ENCODE results near the gene UFD1.

The UFD1 gene, protein sequence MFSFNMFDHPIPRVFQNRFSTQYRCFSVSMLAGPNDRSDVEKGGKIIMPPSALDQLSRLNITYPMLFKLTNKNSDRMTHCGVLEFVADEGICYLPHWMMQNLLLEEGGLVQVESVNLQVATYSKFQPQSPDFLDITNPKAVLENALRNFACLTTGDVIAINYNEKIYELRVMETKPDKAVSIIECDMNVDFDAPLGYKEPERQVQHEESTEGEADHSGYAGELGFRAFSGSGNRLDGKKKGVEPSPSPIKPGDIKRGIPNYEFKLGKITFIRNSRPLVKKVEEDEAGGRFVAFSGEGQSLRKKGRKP

DNA sequence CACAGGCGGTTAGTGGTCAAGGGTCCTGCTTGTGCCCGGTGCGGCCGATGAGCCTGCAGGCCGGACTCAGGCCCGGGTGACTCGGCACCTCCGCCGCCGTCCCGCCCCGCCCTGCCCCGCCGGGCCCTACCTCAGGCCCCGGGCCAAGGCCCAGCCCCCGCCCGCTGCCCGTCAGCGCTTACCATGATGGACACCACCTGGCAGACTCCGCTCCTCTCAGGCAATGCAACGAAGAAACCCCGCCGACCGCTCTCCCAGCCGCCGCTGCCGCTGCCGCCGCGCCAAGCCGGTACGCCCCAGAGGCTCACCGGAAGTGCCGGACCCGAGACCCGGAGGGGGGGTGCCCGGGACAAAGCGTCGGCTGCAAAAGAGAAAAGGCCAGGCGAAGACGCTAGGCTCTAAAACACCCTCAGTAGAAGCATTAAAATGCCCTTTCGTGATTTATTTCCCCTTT is at the start of gene UFD1:
Gene UFD1 (minus strand): TSS at position 293 of the 454 bp plus-strand sequence. CDS start 108 bp downstream, at position 185.
- peak; percentile 68 to 75 for DNase-seq

DNA sequence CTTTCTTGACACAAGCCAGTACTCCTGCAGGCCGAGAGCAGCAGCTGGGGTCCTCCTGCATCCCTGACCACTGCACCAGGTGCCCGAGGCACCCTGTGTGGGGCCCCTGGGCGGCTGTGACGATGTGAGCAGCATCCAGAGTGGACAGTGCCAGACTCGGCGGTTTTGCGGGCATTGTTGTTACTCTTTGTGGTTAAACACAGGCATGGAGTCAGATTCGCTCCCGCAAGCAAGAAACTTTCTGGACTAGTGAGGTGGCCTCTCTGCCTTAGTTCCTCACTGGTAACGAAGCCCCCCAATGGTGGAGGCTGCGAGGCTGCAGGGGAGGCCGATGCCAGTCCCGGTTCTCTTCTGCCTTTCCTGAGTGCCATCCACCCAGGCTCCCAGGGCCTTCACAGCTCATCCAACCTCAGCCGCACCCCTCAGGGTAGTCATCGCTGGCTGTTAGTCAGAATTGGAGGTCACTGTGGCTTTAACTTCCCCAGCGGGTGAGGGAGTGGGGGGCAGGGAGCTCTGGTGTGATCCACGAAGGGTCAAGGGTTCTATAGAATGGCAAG is 48.9 kb upstream of the UFD1 start:
- no peak for DNase-seq

DNA sequence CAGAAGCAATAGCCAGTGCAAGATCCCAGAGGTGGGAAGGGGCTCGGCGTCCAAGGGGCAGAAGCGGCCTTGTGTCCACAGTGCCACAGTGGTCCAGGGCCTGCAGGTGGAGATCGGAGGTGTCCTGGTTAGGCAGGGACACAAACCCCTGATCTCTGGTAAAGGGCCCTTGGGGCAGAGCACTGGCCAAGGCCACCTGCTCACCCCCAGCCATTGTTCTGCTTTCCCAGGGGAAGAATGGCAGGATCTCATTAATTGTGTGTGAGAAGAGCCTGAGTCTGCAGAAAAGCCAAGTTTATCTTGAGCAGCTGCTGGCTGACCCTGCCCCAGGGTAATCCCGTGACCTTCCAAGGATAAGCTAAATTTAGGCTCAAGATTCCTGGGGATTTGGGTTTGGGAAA is 48.3 kb upstream of the UFD1 start:
- DNase-seq = no peak

DNA sequence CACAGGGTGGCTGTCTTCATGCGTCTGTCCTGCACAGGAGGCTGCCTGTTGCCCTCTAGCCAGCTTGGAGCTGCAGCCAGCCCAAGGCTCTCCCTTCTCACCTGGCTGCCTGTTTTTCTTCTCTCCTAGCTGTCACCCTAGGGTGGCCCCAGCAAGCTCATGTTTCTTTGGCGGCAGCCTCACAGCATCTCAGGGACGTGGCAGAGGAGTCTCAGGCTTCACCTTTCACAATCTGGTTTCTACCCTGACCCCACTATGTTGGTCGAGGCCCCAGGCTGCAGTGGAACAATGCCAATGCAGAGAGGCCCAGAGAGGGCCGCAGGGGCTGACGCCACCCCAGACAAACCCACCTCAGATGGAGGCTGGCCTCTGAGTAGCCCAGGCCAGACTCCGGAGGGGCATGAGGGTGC is 47.7 kb upstream of the UFD1 start:
- DNase-seq = no peak

DNA sequence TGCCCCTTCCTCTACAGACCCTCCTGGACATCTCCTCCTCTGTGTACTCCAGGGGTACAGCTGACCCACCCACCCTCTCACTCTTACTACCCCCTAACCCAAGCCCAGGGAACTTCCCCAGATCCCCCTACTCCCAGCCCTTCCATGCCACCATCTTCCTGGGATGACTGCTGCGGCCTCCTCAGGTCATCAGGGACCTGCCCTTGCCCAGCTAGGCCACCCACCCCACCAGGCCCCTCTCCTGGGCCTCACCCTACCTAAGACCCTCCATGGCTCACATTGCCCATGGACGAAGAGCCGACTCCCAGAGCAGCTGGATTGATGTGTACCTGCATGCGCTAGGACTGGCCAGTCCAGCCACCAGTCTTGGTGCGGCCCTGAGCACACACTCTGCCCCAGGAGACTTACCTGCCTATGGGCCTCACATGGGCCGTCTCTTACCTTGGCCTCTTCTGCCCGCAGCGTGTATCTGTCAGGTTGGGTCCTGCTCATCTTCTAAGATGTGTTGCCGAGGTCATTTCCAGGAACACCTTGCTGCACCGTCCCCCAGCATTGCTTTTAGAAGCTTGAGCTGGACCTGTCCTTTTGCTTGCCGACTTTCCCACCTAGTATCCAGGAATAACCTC is 47.2 kb upstream of the UFD1 start:
- DNase-seq = no peak

DNA sequence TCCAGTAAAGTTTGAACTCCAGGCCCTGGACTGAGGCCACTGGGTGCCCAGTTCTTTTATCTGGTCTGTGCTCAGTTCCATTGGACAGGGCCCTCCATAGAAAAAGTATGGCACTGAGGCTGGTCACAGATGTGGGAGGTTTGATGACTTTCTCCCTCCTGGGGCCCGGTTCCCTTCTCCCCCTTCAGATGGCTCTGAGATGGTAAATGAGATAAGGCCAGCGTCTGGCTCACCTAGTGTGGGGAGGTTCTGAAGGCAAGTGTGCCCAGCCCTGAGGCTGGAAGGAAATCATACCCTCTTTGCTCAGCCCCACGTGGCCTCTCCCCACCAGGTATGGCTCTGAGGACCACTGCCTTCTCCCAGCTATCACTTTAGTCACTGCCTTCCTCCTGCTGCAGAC is 46.7 kb upstream of the UFD1 start:
- DNase-seq = no peak

DNA sequence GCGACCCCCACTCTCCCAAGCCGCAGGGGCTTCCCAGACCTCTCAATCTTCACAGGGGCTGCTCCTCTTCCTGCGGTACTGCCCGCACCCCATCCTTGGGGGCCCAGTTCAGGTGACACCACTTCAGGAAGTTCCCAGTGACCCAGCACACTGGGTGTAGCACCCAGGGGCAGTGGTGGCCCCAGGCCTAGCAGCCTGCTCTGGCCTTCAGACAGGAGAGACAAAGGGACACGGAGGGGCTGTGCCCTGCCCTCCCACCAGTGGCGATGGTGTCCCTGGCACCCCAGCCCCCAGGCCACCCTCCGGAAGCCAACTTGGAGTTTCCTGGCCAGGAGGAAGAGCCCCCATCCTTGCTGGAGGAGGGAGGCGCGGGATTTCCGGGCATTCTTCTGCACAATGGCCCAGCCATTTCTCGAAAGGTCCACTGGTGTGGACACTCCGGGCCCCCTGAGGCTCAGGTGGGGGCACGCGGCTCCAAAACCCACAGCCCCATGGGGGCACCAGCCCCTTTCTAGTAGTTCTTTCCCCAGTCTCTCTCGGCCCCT is 46.2 kb upstream of the UFD1 start:
- no peak for DNase-seq

DNA sequence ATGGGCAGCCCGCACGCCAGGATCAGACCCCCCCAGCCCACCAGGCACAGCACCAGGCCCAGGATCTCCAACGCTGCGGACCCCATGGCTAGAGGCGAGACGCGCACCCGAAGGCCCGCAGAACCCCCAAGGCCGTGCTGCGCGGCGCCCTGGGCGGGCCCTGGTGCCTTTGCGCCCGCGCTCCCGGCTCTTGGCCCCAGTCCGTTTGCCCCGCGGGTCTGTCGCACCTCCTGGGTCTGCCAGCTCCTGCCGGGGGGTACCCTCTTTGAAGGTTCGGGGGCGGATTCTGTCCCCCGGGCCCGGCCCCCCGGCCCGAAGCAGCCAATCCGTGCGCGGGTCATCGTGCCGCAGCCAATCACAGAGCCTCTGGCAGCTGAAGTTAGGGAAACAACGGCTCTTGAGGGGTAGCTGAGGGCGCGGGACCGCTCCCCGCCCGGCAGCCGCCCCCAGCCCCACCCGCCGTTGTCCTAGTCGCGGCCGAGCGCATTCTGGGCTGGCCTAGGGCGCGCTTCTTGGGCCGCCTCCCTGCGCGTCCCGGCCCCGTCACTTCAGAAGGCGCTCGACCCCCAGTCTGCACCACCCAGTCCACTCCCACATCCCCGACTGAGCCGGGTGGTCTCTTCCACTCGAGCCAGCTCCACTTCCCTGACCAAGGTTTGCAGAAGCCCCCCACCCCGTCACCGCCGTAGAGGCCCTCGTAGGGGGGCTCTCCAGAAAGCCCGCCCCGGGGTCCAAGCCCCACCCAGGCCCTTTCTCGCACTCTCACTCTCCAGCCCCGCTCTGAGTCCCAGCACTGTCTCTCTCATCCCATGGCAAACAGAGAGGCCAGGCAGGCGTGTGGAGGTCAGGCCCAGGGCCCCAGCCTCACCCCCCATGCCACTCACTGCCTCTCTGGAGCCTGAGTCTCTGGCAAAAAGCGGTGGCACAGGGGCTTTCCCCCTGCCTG is 45.5 kb upstream of the UFD1 start, which contains the start of gene CLDN5:
Gene CLDN5 (minus strand): TSS at position 241 of the 946 bp plus-strand sequence. CDS start 155 bp downstream, at position 86.
- no peak for DNase-seq

DNA sequence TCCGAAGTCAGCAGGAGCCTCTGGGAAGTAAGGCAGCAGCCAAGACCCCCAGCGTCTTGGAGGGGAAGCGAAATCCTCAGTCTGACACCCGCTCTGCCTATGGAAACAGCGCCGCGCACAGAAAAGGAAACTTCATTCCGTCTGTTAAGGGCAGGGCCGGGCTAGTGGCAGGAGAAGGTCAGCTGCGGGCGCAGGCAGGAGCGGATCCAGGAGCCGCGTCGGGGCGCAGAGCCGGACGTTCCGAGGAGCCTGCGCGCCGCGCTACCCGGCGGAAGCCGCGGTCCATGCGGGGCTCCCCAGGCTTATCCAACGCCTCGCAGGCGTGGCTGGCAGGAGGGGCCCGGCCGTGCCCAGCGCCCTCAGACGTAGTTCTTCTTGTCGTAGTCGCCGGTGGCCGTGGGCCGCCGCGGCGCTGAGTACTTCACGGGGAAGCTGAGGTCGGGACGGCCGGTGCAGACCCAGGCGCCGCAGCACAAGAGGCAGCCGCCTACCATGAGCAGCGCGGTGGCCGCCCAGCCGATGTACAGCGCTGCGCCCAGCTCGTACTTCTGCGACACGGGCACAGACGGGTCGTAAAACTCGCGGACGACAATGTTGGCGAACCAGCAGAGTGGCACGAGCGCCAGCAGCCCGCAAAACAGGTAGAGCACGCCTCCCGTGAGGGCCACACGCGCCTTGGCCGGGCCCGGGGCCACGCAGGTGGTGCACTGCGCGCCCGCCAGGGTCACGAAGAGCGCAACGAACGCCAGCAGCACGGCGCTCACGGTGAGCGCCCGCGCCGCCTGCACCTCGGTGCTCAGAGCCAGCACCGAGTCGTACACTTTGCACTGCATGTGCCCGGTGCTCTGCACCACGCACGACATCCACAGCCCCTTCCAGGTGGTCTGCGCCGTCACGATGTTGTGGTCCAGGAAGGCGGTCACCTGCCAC is 44.5 kb upstream of the UFD1 start:
- DNase-seq = peak in 1 of 2 donors; percentile 22

DNA sequence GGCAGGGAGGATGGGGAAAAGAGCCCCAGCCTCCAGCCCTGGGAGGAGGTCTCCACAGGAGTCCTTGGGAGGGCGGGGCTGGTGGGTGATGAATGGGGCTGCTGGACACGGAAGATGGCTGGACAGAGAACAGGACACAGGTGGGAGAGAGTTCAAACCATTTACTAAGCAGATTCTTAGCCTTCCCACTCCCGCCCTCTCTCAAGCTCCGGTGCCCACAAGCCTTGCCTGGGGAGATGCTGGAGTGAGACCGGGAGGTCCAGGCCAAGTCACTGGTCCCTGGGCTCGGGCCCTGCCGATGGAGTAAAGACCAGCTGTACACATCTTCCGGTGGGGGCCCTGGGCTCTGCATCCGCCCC is 43.9 kb upstream of the UFD1 start:
- DNase-seq = no peak

DNA sequence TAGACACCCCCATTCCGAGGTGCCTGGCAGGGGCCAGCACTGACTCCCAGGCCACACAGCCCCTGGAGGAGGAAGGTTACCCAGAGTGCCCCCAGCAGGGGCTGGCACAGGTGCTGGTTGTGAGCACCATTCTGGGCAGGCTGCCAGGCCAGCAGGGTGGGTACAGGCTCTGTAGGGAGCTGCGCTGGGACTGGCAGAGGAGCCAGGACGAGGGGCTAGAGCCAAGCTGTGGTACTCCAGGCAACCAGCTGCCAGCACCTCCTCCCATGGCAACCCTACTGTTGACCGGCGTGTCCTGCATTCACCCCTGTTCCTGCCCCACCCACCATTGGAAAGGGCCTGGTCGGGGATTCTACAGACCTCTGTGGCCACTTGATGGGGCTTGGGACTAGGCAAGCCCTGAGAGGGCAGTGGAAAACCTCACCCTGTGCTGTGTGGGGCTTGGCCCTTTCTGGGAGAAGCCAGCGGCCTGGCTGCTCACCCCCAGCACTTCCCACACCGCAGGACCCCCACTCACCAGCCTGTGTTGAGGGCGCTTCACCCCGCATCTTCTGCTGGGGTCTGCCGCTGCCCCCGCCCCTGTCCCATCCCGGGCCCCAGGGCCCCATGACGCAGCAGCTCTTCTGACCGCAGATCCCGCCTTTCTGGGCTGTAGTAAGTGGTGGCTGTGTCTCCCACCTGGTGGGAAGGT is 43.3 kb upstream of the UFD1 start:
- no peak for DNase-seq

DNA sequence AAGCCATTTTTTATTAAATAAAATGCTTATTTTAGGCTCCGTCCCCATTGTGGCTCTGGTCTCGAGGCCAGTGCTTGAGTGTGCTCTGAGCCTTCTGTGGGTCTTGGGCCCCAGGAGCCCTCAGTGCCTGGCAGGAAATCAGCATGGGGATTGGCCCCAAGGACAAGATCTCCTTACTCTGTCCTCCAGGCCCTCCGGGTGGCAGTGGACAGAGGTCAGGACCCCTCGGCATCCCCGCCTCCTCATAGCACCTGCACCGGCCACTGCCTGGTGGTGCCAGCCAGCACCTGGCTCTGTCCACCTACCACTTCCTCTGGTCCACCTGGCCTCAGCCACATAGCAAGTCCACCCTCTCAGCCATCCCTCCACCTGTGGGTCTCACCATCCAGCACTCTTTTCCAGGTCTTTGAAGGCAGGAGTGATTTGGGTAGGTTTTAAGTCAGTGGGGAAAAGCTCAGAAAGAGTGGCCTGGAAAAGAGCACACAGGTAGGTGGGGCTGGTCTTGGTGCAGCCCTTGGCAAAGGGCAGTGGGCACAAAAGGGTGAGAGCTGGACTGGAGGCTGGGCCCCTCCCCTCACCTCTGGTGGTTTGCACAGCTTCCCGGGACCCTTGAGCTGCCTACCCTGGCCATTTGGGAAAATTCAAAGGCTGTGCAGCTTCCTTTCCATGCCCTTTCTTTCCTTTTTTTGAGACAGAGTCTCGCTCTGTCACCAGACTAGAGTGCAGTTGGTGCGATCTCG is 41.7 kb upstream of the UFD1 start:
- no peak for DNase-seq

DNA sequence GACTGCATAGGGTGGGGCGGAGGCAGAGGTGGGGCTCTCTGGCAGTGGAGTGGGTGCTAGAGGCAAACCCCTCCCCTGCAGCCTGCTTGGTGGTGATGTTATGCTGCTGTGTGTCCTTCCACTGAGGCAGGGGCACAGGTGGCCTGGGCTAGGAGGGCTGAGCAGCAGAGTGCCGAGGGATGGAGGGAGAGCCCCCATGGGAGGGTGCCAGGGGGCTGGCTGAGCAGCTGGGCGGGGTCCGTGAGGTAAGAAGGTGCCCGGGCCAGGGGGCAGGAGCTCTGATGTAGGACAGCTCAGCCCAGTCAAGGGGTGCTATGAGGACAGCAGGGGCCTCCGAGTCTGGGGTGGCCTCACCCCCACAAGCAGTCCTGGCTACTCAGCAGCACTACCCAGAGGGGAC is 41.0 kb upstream of the UFD1 start:
- DNase-seq = no peak

DNA sequence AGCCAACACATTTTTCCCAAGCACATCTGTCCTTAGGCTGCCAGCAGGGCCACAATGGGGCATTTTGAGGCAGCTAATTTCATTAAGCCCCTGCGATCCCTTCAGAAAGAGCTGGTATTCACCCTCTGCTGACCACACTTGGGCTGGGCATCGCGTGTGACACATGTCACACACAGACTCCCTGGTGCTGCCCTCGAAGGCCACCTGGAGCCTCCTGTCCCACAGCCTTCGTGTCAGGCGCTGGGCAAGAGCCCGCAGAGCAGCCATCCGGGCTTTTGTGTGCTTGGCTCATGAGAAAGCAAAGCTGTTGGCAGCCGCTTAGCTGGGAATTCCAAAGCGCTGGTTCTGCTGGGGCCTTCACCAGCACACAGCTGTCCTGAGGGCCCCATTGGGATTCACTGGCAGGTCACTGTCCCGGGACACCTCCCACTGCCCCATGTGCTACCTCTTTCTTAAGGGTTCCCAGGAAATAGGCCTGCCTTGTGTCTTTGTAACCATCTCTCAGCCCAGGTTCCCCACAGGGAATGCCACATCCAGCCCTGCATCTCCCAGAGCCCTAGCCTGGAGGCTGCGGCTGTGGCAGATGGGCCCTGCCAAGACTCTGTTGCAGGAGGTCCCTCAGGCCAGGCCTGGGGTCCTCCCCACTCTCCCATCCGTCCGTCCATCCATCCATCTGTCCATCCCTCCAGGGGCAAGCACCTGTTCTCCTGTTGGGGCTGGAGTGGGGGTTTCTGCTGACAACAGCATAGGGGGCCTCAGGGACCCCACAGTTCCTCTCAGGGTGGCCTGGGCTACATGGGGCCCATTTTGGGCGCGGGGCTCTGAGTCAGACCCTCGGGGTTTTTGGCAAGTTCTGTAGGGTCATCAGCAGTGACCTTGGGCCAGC is 40.3 kb upstream of the UFD1 start:
- no peak for DNase-seq

DNA sequence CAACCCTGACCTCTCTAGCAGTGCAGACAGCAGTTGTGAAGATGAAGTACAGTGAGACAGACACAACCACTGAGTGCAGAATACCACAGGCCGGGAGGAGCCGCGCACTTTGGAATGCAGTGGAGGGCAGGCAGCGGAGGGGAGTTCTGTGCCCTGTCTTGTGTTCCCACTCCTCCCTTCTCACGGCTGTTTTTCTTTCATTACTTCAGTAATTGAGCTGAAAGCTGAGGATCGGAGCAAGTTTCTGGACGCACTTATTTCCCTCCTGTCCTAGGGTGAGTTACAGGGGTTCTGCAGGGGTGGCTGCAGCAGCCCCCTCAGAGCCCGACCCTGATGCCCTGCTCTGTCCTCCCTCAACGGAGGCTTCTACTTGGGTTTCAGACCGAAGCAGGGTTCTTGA is 39.6 kb upstream of the UFD1 start:
- DNase-seq = no peak

DNA sequence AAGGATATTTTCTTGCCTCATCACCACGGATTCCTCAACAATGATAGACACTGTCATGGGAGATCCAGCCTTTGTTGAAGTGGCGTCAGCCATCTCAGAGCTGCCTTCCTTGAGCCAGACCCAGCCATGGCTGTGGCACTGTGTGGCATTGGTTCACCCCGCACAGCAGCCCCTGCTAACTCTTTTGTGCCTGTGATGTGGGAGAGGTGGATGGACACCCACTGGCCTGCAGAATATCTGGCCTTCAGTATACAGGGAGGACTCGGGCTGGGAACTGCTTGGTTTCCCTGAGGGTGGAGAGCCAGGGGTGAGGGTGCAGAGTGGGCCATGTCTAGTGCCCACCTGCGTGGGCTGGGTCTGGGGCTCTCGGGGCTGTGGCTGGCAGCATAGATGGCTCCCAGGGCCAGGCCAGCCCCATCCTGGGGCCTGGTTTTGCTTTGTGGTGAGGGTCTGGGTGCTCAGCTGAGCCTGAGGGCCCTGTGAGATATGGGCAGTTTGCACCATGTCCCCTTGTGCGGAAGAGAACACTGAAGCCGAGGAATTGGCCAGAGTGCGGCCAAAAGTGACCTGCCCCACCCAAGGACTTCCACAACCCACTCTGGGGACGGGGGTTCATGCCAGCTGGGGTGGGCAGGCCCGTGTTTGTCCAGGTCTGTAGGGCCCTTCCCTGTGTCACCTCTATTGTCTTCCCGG is 39.1 kb upstream of the UFD1 start:
- DNase-seq = no peak

DNA sequence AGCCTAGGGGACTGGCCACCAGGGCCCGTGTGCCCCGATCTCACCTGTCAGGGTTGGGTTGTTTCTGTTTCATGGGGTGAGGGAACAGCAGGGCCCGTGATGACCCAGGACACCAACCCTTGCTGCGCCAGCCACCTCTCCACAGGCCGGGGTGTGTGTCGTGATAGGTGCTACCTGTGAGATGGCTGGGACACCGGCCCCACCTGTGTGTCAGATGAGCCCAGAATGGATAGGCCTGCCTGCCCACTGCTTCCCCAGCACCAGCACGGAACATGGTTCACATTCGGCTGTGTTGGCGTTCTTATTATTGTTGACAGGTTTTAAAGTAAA is 38.1 kb upstream of the UFD1 start:
- no peak for DNase-seq

DNA sequence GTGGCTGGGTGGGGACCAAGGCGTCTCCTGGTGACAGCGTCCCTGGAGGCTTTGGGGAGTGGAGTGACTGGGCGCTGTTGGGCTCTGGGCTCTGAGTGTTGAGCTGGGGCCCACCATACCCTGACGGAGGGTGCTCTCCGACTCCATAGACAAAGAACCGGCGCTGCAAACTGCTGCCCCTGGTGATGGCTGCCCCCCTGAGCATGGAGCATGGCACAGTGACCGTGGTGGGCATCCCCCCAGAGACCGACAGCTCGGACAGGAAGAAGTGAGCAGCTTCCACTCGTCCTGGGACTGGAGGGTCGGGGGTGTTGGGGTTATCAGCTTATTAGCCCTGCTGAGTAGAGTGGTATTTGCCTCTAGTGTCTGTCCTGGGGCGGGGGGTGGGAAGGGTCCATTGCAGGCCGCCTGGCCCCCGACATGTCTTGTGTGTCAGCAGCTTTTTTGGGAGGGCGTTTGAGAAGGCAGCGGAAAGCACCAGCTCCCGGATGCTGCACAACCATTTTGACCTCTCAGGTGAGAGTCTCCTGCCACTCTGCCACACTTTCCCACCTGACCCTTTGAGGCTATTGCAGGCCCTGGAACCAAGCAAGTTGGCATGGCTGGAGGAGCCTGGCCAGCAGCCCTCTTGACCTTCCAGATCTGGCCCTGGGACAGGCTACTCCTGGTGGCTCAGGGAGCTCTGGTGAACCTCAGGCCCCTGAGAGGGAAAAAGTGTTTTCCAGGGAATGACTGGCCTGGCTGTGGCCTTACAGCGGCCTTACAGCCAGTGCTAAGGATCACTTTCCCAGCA is 37.6 kb upstream of the UFD1 start:
- DNase-seq = no peak

Data from stimulated activated CD4-positive, alpha-beta T cell treated with anti-CD3 and anti-CD28 coated beads, Interleukin-2, amount 100 ng/mL, for 48 hours (primary cell).